HS-27A (cell line): ENCODE results near the gene MR1.

Experiments used
- DNase-seq: peaks from one replicate; pipeline ENCODE4 v3.0.0-alpha.2; 2012; ENCODE audit warnings: low read depth, missing footprints

Gene MR1

DNA sequence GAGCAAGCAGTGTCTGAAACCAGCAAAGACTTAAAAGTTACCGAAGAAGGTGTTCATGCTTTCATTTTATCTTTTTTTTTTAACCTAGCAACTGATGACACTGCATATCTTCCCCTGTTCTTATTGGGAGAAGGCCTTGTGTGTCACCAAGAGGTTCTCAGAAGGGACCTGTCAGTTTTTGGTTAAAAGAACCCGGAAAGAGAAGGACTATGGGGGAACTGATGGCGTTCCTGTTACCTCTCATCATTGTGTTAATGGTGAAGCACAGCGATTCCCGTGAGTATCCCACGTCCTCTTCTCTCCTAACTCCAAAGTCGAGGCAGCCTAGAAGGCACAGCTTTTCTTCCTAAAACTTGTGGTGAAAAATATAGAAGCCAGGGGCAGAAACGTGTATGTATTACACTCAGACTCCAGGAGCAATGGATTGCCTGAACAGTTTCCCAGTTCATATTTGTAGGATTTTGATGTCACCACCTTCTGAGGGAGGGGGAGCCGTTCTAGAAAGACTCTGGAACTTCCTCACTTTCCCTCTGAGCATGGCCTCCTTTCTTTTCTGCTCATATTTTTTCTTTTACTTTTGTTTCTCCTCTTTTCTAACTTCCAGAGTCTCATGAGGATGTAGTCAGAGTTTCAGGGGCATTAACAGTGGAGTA, at the start of gene MR1:
Gene MR1 (plus strand): TSS at position 185 of the 653 bp plus-strand sequence. CDS start 25 bp downstream, at position 210.
- peak; percentile 62 for DNase-seq

DNA sequence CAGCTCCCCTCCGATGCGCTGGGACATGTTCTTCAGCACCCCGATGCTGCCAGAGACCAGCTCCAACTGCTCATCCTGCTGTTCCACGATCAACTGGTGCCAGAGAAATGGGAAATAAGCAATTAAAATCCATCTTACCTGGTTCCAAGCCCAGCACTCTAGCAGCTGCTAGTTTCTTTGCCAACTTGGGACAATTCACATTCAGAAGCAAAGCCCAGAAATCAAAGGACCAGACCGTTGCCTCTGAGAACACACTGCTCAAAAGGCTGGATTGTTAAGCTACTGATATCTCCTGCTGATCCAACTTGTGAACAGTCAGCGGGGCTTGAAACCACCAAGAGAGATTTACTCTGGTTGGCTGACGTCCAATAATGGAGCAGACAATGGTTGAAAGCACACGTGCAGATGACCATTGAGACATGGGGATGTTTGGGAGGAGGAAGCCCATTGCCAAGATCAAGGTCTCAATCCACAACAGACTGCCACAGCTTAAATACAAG, 45.5 kb upstream of the MR1 start:
- DNase-seq = no peak

DNA sequence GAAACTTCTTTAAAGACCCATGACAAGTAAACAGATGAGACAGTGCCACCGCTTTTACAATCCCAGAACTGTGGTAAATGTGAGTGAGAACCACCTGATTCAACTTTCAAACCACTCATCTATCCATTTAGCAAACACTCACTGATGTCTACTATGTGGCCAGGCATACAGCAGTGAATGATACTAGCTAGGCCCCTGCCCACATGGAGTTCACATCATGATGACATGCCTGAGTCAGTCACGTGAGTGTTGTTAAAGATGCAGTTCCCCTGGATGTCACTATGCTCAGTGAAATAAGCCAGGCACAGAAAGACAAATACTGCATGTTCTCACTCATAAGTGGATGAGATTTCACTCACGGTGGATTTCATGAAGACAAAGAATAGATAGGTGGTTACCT, 39.5 kb upstream of the MR1 start:
- DNase-seq = no peak

DNA sequence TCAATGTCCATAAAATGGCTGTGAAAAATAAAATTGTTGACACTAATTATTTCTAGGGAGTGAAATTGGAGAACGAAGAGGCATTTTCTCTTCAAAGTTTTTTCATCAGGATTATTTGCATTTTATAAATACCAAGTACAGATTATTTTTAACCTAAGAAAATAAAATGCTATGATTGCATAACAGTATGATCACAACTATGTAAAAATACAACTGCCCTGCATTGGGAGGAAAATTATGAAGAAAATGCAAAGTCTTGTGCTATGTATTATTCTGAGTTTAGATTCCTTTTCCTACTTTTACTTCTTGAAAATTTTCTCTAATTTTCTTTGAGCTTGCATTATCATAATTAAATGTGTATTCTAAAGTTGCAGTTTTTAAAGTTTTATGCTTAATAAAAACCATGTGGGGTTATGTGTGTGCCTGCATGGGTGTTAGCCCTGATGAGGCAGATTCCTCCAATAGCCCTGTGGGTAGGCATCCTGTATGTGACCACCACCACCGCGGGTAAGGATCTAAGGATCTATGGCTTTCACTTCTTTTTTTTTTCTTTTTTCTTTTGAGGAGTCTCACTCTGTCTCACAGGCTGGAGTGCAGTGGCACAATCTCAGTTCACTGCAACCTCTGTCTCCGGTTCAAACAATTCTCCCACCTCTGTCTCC, 35.8 kb upstream of the MR1 start:
- no peak for DNase-seq

DNA sequence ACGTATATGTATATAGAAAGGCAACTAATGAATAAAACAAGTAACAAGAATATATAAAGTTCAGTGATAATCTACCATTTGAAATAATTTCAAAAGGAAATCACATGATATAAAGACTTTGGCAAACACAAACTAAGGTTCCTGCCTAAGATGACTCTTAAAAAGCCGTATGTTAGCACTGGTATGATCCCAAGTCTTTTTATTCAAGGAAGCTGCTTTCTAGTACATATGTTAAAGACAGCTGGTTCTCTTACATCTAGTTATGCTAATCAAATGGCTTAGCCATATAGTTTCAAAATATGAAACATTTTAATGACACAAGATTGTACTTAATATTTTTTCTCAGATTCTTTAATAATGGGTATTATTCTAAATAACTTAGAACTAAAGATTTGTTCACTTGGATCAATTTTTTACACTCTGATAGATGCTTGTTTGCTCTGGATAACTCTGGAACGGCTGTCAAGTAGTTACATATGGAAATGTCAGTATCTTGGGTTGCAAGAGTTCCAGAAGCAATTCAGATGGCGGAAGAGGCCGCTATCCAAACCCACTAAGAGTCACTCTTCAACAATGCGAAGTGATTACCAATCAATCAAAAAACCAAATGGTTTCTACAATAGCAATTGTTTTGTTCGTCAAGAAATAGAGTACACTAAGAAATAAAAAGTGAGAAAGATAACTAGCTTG, 32.5 kb upstream of the MR1 start:
- no peak for DNase-seq

DNA sequence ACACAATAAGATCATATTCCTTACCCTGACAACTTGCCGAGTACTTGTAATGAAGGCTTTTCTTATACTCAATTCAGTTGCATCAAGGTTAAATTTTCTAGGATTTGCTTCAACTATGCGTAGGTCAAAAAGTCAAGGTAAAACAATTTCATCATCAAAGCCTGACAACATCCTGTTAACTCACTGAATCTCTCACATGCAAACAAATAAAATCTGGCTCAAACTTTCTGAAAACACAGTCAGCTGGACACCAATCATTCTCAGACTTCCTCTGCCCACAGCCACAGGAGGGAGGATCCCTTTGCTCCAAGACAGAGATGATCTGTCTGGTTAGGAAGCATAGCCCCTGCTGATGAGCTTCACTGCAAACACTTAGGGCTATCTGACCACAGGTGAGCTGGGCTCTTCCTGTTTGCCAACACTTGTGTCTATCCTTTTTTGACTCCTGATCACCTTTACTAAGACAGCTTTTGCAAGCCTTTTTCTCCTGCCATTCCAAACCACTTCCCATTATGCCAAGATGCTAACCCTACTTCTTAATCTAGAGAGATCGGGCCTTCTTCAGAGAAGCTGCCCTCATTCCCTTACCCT, 31.1 kb upstream of the MR1 start:
- no peak for DNase-seq

DNA sequence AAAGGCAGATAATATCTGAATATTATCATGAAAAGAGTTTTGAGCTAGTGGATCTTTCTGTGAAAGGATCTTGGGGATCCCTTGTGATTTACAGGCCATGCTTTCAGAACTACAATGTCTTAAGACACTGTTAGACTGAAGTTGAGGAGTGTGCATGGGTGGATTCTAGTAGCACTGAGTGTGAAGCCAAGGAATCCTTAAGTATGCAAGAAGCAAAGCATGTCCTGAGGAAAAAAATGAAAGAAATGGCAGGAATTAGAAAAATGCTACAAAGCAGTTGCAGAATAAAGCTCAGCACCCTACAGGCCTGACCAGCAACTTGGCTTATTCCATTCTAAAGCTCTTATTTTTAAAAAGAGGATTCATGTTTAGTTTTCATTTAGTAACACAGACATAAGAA, 23.0 kb upstream of the MR1 start:
- DNase-seq = peak; percentile 51

DNA sequence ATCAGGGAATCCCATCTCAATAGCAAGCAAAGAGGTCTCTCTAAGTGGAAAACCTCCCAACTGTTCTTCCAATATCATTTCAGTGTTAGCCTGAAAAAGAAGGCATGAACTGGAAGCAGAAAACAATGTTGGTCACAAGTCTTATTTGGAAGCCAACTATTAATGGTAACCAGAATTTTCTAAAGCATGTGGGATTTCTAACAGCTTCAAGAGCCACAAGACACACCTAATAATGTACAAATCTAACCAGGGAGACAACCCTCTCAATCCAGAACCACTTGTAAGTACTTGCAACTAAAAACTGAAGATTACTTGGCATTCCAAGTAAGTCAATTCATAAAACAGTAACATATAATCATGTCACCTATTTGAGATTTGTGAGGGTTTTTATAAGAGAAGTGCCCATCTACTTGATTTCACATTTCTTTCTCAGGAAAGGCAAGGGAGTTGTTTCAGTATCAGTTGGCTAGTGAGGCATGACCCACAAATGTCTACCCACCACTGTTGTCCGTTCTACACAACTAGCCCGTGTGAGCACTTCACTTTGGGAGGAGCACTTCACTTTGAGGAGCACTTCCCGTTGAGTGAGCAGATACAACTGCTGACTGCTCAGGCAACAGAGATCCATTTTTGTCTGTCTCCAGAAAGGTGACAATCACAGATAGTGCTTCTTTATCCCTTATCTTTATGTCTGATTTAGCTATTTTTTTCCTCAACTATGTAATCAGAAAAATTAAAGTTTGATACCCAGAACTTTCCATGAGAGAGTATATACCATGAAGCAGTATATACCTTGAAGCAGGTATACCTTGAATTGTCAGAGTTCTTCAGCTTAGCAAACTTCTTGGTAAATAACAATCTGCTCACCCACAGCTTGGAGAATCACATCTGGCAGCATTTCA, 22.2 kb upstream of the MR1 start:
- no peak for DNase-seq

DNA sequence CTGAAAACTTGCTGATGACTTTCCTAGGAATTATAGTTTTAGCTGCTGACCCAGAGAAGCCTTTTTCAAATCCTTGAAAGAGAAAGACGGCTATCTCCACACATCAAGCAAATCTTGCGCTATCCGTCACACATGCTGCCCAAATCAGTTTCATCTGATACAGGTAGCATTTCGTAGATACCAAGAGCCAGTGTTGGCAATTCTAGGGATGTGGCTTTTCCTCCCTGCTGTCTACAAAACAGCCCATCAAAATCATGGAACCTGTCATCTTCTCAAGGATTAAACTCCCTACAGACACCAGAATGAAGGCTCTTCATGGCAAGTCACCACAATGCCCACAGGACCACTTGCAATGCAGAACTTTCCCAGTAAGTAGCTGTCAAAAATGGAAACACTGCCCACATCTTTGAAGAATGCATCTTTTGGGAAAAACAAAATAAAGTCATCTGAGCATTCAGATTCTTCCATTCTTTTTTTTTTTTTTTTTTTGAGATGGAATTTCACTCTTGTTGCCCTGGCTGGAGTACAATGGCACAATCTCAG, 21.5 kb upstream of the MR1 start:
- DNase-seq = no peak

DNA sequence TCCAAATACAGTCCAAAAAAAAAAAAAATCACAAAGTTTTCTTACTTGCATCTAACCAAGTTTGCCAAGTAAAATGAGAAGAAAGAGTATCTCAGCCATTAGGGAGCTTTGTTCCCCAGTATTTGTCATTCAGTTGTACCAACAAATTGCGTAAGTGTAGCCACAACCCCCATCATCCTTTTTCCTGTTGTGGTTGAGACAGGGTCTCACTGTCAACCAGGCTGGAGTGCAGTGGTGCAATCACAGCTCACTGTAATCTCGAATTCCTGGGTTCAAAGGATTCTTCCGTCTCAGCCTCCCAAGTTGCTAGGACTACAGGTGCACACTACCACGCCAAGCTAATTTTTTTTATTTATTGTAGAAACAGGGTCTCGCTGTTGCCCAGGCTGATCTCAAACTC, 20.6 kb upstream of the MR1 start:
- DNase-seq = no peak

DNA sequence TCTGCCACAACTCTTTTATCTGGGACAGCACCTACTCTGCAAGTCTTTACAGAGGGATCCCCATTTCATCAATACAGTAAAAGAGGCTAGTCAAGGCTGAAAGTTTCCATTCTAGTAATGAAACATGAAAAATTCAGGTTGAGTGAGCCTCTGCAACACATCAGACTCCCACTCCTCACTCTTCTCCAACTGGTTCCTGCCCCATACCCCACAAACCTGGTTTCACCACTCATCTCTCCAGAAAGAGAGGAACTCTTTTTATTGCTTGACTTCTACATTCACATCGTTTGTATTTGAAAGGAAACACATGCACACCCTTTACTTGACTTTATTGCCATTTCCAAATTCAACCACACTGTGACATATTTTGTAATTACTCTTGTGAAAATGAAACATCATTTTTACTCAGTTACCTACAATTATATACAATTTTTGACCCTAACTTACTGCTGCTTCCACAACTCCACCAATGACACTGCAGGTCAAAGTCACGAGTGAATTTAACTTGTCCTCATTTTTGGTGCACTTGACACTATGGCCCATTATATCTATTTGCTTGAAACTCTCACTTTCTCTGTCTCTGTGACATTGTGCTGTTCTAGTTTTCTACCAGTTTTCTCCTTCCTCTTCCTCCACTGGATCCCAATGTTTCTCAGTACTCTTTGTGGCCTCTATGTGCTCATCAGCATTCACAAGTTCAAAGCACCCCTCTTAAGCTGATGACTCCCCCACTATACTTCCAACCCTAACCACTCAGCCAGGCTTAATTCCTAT, 19.1 kb upstream of the MR1 start:
- DNase-seq = no peak

DNA sequence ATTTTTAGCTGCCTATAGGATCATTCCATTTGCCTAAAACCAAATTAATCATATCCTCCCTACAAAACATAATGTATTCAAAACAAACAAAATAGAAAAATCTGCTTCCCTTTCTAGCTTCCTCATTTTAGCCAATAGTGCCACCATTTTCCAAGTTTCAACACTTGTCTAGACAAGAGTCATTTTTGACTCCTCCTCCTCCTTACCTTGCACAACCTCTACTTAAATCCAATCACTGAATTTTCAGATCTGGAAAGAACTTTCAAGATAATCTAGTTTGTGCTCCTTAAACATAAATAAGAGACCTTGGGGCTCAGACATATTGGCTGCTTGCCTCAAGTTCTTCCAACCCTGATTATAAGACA, 18.6 kb upstream of the MR1 start:
- no peak for DNase-seq

DNA sequence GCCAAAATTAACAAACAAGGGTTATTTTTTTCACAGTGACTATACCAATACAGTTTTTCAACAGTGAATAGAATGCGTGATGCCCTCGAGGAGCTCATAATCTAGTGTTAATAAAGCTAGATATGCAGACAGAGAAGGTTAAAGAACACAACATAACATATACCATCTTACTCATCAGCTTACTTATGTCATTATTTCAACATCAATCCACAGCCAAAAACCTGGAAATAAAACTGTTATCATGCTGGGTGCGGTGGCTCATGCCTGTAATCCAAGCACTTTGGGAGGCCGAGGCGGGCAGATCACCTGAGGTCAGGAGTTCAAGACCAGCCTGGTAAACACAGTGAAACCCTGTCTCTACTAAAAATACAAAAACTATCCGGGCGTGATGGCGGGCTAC, 17.2 kb upstream of the MR1 start:
- DNase-seq = no peak

DNA sequence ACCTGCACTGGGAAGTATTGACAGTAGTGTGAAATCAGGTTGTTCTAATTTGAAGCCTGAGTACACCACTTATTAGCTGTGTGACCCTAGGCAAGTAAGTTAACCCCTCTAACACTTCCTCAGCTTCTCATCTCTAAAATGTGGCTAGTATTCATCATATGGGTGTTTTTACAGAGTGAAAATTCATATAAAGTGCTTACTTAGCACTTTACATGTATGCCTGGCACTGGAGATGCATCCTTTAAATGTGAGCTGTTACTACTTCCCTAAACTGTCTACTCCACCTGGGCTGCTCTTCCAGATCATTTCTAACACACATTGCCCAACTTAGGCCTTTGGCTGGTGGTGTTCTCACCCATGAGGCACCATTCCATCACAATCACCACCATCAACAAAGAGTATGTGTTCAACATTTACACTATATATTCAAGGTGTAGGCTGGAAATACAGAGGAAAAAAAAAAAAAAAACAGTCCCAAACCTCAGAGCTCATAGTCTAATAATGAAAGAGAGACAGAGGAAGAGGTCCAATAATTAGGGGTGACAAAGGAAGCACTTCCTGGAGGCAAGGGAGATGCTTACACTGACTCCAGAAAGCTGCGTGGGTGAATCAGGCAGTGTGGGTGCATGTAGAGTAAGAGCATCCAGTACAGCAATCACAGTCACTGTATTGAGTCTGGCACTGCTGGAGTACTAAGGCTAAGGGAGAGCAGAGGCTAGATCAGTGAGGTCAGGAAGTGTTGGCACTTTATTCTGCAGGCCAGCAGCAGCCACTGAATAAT, 14.7 kb upstream of the MR1 start:
- no peak for DNase-seq

DNA sequence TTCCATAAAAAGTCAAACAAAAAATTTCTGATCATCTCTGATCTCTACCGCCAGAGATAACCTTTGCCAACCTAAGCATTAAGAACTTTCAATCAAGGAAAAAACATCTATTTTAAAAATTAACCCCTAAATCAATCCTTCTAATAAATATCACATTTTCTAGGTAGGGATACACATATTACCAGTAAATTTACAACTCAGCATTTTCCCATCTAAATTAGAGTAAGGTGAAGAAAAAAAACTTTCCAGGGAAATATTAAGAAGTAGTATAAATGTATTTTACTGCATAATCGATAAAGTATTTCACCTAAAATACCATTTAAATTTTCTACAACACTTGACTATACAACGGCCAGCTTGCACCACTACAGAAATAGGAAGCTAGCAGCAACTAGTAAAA, 12.6 kb upstream of the MR1 start:
- DNase-seq = no peak

DNA sequence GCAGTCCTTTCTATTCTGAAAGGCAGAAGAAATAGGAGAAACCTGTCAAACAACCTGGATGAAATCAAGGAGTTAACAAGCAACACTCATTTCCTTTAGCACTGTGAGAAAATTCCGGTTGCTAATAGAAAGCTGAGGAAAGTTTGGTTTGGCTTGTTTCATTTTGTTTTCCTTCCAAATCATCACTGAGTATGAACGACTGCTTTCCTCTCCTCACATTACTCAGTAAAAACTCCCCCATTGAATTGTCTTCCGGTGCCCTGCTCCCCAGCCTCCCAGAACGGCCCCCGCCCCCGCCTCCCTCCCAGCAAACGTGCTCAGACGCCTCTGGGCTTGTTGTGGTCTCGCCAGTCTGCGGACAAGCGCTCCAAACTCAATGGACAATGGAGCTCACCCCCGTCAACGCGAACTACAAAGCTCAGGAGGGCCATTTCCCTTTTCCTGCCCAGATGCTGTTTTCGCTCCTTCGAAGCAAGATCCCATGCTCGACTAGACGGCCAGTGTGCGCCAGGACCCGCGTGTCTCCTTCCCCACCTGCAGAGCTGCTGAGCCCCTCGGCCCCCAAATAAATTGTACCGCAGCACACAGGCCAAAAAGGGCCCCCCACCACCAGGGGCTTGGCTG, 11.9 kb upstream of the MR1 start:
- DNase-seq = no peak

DNA sequence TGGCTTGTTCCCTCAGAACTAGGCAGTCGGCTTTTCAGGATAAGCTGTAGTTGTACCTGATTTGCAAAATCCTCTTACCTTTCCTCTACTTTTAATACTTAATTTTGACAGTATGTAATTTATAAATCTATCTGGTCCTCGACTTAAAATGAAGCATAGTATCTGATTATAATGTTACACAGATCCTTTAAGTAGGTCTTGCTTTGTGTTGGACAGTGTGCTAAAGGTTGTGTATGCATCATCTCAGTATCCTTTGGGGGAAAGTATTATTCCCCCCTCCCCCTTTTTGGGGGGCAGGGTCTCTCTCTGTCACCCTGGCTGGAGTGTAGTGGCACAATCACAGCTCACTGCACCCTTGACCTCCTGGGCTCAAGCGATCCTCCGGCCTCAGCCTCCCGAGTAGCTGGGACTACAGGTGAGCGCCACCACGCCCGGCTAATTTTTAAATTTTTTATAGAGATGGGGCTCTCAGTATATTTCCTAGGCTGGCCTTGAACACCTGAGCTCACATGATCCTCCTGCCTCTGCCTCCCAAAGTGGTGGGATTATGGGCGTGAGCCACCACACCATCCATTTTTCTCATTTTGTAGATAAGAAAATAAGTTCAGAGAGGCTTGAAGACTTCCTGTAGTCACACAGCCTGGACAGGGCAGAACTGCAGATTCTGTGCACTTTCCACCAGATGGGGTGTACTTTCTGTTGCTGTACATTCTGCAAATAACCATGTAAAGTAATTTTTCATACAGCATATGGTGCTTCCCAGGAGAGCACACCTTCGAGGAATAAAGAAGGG, 10.3 kb upstream of the MR1 start:
- DNase-seq = no peak

DNA sequence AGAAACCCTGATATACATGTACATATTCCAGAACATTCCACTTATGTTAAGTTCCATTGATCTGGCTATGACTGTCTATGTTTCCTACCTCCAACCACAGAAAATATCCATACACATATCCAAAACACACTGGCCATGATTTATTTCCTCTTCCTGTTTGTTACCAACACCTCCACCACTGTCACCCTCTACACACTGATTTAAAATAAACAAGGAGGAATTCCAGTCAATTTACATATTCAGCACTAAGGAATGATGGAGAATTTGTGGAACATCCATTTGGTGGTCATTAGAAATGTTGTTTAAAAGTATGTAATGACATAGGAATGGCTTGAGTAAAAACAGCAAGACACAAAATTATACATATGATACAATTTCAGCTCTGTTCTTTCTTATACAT, 5.6 kb upstream of the MR1 start:
- no peak for DNase-seq

DNA sequence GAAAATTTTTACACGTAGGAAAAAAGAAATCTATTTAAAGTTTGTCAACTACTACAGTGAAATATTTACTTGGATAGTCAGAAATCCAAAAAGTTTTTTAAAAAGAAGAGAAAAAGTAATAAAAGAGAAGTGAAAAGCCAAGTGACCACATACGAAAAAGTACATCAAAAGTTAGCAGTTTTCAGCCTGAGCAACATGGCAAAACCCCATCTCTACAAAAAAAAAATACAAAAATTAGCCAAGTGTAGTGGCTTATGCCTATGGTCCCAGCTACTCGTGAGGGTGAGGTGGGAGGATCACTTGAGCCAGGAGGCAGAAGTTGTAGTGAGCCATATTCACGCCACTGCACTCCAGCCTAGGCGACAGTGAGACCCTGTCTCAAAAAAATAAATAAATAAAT, 5.2 kb upstream of the MR1 start:
- DNase-seq = no peak
